NCI-H2107 (cell line): ENCODE data around the gene SNED1.

Source experiments
- DNase-seq: peaks from one replicate; lab custom pipeline; 2025; lab: John Stamatoyannopoulos, UW

SNED1 gene

DNA sequence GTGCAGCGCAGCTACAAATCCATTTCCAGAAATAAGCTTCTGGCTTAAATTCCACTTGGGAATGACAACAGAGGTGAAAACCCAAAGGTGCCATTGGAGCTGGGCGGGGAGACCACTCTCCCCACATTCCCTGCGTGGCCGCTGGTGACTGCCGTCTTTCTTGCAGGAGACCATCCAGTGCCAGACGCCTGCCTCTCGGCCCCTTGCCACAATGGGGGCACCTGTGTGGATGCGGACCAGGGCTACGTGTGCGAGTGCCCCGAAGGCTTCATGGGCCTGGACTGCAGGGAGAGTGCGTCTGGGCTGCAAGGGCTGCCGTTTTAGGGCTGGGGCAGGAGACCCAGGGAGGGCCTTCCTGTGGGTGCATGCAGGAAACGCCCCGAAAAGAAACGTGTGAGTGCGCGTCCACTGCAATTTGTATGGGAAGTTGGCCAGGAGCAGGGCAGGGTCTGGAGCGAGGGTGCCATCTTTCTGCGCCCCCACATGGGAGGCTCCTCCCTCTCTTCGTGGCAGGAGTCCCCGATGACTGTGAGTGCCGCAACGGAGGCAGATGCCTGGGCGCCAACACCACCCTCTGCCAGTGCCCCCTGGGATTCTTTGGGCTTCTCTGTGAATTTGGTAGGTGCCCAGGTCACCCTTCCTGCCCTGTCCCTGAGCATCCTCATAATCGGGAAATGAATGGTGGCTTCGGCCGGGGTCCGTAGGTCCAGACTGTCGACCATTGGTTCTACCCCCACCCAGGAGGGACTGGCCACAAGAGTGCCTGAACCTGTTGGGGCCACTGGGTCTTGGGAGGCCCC, 49.9 kb downstream of the SNED1 start:
- no peak for DNase-seq

DNA sequence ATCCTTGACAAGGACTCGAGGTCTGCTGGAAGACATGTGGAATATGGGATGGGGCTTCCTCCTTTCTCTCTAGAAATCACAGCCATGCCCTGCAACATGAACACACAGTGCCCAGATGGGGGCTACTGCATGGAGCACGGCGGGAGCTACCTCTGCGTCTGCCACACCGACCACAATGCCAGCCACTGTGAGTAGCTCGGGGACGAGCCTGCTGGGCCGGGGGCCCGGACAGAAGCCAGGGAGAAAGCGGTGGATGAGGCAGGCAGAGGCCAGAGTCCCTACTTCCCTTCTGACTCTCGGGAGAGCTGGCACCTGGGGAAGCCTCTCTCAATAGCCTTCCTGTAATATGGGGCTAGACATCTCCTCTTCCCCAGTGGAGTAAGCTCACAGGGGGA, 50.5 kb downstream of the SNED1 start:
- DNase-seq: no peak

DNA sequence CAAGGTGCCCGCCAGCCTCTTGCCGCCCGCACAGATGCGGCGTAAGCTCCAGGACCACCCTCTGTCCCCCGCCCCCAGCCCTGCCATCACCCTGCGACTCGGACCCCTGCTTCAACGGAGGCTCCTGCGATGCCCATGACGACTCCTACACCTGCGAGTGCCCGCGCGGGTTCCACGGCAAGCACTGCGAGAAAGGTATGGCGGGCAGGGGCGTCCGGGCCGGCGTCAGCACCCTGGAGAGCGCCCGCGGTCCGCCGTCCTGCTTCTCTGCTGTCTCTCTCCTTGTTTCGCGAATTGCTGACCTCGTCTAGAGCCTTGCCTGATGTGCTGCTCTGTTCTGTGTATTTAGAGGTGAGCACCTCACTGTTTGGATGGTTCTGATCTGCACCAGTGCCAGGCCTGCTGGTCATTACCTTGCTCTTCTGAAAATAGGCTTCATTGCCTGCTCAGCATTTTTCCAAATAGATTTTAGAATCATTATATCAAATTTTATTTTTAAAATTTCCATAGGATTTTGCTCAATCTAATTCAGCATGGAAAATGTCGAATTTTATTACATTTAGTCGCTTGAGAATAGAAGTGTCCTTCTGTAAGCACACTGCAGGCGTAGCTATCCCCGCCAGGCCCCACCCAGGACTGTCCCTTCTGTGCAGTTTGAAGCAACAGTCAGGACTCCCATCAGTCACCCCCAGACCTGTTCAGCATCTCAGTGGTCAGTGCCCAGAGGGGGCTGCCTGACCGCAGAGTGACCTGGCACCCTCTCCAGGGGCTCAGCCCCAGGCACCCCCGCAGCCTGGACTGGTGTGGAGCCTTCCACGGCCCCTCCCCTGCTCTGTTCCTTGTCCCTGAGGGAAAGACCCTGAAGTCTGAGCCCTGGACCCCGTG, 51.6 kb downstream of the SNED1 start:
- DNase-seq: no peak

DNA sequence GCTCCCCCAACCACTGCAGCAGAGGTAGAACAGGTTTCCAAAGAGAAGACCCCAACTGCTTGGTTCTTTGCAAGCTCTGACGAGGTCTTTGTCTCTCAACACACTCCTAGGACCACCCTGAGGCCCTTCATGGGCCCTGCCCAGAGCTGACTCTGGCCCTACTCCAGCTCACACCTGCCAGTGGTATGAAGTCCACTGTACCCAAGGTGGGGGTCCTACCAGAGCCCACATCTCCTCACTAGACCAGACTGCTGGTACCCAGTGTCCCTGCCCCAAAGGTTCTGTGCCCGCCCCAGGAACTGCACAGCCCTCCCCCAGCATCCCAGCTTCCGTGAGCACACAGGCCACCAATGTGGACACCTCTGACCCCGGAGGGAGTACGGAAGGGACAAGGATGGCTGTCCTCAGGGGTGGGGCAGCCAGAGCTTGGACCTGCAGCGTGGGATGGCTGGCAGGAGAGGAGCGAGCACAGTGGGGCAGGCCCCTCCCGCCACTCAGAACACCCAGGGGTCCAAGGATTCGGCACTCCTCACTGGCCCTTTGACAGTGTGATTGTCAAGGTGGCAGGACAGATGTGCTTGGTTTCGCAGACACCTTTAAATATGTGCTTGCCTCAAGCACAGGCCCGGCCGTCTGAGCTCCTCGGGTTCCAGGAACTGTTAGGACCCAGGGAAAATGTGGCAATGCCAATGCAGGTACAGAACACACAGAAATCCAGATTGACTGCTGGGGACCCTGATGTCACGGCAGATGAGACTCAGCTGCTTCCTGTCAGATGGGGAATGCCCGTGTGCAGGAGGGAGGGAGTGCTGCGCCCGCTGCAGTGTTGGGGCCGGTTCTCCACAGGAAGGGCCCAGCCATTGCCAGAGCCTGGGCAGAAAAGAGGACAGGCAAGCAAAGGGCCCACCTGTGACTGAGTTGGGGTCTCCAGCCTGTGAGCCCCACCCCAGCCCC, 52.5 kb downstream of the SNED1 start:
- DNase-seq: no peak

DNA sequence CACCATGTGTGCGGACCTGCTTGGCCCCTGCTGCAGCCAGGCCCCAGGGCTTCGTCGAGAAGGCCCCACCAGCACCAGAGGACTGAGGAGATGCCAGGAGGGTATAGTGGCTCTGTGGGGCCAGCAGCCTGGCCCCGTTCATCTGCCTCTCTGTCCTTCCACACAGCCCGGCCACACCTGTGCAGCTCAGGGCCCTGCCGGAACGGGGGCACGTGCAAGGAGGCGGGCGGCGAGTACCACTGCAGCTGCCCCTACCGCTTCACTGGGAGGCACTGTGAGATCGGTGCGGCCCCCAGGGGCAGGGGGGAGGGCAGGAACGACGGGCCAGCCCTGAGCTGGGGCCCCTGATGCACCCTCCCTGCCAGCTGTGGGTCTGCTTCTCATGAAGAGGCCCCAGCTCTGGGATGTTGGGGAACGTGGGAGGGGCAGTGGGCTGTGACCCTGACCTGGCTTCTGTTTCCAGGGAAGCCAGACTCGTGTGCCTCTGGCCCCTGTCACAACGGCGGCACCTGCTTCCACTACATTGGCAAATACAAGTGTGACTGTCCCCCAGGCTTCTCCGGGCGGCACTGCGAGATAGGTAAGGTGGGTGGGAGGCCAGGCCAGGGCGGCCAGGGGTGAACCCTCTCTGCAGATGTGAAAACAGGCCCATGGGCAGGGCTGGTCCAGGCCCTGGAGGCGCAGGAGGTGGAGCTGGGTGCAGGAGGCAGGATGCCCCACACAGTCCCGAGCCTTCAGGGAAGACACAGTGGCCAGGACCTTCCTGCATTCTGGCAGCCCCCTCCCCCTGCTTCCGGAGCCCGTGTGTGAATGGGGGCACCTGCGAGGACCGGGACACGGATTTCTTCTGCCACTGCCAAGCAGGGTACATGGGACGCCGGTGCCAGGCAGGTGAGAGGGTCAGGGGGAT, 53.4 kb downstream of the SNED1 start:
- no peak for DNase-seq

DNA sequence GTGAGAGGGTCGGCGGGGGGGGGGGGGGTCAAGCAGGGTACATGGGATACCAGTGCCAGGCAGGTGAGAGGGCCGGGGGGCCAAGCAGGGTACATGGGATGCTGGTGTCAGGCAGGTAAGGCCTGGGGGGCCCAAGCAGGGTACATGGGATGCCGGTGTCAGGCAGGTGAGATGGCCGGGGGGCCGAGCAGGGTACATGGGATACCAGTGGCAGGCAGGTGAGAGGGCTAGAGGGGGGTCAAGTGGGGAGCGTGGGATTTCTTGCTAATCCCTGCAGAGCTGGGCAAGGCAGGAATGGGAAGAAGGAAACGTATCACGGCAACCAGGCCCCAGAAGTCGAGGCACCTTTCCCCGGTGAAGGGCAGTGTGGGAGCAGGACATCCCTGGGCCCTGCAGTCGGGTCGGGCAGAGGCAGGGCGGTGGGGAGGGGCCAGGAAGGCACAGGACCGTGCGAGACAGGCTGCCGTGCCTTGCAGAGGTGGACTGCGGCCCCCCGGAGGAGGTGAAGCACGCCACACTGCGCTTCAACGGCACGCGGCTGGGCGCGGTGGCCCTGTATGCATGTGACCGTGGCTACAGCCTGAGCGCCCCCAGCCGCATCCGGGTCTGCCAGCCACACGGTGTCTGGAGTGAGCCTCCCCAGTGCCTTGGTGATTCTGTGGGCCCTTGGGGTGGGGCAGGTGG, 54.4 kb downstream of the SNED1 start:
- DNase-seq: no peak

DNA sequence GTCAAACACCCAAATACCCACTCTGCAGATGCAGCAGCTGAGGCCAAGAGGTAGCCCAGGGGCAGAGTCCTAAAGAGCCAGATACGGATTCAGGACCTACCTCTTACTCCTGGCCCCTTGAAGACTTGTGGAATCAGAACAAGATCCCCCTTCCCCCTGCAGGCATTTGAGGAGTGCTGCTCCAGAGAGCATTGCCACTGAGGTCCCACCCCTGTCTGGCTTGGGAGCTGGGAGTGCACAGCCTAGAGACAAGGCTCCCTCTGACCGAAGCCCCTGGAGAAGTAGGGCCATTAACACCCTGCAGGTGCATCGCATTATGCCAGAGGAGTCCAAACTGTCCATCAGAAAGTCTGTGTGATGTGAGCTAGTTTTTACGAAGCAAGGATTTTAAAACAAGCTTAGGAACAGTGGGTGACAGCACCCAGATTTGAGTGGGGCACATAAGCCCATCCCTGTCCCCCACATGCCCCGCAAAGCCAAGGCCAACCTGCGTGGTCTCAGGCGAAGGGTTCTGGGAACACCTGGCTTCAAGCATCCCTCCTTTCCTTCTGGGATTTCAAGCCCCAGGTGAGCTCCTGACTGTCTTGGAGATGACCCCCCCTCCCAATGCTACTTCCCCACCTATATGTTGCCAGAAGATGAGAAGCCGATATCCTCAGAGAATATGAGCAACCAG, 55.3 kb downstream of the SNED1 start:
- DNase-seq: no peak

DNA sequence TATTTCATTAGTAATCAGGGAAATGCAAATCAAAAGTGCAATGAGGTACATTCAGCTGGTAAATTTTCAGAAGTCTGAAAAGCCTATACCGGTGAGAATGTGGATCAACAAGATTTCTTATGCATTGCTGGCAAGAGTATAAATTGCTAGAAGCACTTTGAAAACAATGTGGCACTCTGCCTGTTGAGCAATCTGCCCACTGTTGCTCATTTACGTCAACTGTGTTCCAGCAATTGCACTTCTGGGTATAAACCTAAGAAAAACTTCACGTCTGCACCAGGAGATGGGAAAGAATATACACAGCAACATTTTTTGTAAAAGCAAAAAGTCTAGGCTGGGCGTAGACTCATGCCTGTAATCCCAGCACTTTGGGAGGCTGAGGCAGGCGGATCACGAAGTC, 62.9 kb downstream of the SNED1 start:
- no peak for DNase-seq

DNA sequence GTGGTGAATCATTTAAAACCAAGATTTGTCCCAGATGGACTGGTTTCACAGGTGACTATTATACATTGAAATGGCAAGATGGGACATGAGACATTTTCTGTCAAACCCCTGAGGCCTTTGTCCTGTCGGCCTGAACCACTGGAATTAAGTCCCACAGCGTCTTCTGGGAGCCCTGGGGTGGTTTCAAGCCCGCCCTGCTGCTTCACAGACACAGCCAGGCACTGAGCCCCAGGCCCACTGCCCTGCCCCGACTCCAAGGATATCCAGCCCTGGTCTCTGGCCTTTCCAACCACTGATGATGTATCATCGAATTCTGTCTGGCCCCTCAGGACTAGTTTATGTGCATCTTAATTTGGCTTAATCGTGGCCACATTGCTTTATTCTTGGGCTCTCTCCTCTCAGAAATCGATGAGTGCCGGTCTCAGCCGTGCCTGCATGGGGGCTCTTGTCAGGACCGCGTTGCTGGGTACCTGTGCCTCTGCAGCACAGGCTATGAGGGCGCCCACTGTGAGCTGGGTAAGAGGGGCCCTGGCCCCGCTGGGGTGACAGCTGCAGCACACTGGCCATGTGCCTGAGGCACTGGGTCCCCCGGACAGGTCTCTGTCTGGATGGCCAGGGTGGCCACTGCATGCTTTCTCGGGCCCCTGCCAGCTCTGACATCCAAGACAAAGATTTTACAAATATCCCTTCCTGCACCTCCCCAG, 64.1 kb downstream of the SNED1 start:
- no peak for DNase-seq

DNA sequence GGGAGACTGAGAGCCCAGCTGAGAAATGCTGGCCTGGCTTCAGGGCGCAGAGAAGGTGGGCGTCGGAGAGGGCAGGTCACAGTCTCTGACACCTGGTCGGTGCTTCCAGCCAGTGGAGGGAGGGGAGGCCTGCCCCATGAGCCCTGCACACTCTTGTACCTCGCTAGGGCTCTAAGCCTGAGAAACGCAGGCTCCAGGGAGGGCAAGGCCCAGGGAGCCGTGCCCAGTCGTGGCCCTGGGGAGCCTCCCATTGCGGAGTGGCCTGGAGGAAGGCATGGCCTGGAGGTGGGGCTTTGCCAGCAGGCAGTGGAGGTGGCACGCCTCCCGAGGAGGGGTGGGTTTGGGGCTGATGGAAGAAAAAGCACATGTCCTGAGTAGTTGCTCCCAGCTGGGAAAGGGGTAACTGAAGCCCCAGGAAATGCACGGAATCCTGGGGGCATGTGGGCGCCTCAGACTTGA, 64.7 kb downstream of the SNED1 start:
- no peak for DNase-seq

DNA sequence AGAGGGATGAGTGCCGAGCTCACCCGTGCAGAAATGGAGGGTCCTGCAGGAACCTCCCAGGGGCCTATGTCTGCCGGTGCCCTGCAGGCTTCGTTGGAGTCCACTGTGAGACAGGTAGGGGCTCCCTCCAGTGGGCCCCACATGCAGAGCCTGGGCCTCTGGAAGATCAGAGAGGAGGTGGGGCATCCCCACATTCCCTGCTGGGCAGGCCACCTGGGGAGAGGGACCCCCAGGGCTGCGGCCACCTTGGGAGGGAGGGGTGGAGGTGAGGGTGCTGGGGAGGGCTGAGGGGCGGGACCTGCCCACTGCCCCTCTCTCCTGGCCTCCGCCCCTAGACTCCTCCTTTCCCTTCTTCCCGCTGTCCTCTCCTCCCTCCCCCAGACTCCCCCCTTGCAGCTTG, 65.2 kb downstream of the SNED1 start:
- no peak for DNase-seq

DNA sequence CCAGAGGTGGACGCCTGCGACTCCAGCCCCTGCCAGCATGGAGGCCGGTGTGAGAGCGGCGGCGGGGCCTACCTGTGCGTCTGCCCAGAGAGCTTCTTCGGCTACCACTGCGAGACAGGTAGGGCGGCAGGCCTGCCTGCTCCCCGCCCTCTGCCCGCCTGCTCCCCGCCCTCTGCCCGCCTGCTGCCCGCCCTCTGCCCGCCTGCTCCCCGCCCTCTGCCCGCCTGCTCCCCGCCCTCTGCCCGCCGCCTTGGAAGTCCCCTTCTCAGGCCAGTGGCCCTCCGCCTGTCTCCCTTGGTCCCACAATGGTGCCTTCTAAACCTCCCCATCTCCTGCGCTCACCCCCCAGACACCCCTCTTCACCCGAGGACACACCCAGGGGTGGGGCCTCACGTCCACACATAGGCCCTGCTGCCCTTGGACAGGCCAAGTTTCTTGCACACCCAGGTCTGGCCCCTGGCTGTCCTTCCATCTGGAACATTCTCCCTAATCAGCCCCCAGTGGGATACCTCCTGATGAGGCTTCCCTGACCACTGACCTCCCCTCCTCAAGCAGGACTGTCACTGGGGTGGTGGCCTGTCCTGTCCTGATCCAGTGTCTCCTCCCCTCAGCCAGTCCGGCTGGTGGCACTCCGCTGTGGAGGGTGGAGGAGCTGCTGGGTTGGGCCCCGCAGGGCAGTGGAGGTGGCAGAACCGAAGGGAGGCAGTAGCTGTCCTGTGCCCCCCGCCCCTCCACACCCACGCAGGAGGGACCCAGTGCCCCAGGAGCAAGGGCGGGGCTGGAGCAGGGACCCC, 65.8 kb downstream of the SNED1 start:
- no peak for DNase-seq

DNA sequence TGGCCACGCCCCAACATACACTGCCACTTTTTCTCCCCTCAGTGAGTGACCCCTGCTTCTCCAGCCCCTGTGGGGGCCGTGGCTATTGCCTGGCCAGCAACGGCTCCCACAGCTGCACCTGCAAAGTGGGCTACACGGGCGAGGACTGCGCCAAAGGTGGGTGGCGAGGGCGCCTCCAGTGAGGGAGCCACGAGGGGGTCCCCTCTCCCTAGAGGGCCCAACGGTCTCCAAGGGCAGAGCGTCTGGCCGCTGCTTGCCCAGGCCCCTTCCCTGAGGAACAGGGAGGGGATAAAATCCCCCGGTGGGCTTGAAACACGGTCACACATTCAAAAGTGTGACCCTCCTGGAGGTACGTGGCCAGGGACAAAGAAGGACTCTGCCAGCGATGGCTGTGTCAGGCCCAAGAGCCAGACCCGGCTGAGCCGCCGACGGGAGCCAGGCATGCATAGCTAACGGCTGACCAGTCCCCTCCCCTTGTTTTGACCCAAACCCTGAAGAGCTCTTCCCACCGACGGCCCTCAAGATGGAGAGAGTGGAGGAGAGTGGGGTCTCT, 66.5 kb downstream of the SNED1 start:
- no peak for DNase-seq

DNA sequence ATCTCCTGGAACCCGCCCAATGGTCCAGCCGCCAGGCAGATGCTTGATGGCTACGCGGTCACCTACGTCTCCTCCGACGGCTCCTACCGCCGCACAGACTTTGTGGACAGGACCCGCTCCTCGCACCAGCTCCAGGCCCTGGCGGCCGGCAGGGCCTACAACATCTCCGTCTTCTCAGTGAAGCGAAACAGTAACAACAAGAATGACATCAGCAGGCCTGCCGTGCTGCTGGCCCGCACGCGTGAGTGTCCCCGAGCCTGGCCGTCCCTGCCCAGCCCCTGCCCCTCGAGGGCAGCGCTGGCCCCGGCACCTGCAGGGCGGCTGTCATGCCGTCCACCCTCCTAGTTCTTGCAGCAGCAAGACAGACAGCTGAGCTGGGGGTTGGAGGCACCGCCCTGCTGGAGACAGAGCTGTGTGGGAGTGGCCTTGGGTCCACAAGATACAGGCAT, 67.0 kb downstream of the SNED1 start:
- no peak for DNase-seq

DNA sequence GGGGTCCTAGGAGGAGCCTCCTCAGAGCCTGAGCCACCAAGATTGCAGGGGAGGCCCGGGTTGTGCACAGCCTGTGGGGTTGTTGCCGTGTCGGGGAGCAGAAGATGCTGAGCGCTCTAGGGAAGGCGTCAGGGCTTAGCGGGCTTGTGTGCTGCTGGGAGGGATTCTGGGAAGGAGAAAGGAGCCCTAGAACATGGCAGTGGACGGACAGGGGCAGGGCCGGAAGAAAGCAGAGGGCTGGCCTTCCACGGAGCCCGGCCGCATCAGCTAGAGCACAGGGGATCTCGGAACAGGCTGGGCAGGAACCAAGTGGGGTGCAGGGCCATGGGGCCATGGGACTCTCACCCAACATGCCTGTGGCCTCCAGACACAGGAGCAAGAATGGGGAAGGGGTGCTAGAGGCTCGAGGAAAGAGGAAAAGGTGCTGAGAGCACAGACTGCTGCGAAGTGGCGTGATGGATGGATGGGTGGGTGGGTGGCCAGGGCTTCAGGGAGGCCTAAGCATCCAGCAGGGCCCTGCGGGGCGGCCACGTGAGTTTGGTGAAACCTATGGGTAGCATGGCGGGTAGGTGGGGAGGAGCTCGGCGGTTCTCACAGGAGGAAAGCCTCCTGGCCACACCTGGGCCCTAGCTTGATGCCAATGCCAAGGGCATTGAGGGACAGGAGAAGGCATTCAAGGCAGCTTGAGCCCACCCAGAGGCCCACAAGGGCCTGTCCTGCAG, 67.9 kb downstream of the SNED1 start:
- DNase-seq: no peak

DNA sequence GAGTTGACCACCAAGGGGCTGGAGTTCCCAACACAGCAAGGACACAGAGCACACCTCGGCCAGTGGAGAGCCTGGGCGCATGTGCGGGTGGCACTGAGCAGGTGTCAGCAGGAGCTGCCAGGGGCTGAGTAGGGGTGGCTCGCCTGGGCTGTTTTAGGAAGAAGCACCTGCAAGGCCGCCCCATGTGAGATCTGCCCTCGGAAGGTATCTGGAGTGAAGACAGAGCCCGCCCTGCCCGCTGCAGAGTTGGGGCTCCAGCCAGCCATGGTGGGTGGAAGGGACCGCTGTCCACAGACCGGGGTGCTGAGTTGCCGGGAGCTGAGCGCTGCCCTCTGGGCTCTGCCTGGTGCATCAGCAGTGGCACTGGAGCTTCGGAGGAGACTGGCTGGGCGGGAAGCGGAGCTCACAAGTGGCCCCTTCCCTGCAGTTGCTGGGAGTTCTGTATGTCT, 68.5 kb downstream of the SNED1 start:
- DNase-seq: no peak

DNA sequence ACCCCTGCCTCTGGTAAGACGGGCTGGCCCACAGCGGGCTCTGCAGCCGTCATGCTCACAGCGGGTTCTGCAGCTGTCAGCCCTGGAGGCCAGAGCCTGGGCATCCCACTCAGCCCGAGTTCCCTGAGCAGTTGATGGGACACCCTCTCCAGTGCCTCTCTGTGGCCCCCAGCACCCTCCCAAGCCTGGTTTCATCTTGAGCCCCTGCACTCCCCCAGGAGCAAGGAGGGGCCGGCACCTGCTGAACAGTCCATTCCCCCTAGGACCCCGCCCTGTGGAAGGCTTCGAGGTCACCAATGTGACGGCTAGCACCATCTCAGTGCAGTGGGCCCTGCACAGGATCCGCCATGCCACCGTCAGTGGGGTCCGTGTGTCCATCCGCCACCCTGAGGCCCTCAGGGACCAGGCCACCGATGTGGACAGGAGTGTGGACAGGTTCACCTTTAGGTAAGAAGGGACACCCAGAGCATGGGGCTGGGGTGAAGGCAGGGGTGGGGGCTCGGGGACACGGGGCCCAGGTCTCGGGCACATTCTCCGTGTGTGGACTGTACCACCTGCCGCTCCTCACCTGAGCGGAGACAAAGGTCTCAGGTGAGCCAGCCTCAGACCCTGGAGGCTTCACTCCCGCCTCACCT, 69.2 kb downstream of the SNED1 start:
- DNase-seq: no peak
